GM11168 (cell line): ENCODE results near the gene ARL6.
"Not testable (repeated sequence)": the region's sequence is repeated elsewhere in the genome, so short reads cannot be mapped to it uniquely, and the experiment has no call there.

Source experiments
- in situ Hi-C: fragments of 300-500 bp; cut with MboI; formaldehyde crosslinking; loops from one replicate; pipeline ENCODE4 v1.12.0; 2022; ENCODE audit warnings: low sequenced_read_pairs; ENCODE audit not compliant: unreplicated experiment

The ARL6 gene

GRCh38 chr3:97820780-97821179 is 56.2 kb downstream of the ARL6 start:
- in situ Hi-C loops, result no loop called here

GRCh38 chr3:97821287-97821773 is 56.8 kb downstream of the ARL6 start:
- in situ Hi-C loops, result no loop called here

GRCh38 chr3:97821774-97822358 is 57.3 kb downstream of the ARL6 start, which contains the start of gene CRYBG3:
CRYBG3 (plus strand) TSS chr3:97822011; CDS start chr3:97822207, 196 bp downstream.
- in situ Hi-C loops, result no loop called here

GRCh38 chr3:97822359-97822775 is 57.8 kb downstream of the ARL6 start:
- in situ Hi-C loops, result no loop called here

- in situ Hi-C loops, result no loop called here
Observed at GRCh38 chr3:97823046-97824004, 58.8 kb downstream of the ARL6 start.

GRCh38 chr3:97825101-97825500 is 60.5 kb downstream of the ARL6 start:
- in situ Hi-C loops, result no loop called here

- in situ Hi-C loops, result no loop called here
Observed at GRCh38 chr3:97827741-97828471, 63.3 kb downstream of the ARL6 start.

GRCh38 chr3:97829198-97829597 is 64.6 kb downstream of the ARL6 start:
- in situ Hi-C loops, result no loop called here

GRCh38 chr3:97830638-97831037 is 66.1 kb downstream of the ARL6 start:
- in situ Hi-C loops, result no loop called here

- in situ Hi-C loops, result no loop called here
Observed at GRCh38 chr3:97831140-97831539, 66.6 kb downstream of the ARL6 start.

- in situ Hi-C loops, result not testable (repeated sequence)
Observed at GRCh38 chr3:97833184-97833583, 68.6 kb downstream of the ARL6 start.

GRCh38 chr3:97835761-97836160 is 71.2 kb downstream of the ARL6 start:
- in situ Hi-C loops, result no loop called here

- in situ Hi-C loops, result no loop called here
Observed at GRCh38 chr3:97838393-97838792, 73.8 kb downstream of the ARL6 start.

- in situ Hi-C loops, result no loop called here
Observed at GRCh38 chr3:97839944-97840343, 75.4 kb downstream of the ARL6 start.

- in situ Hi-C loops, result no loop called here
Observed at GRCh38 chr3:97841304-97841703, 76.7 kb downstream of the ARL6 start.

GRCh38 chr3:97841956-97842355 is 77.4 kb downstream of the ARL6 start:
- in situ Hi-C loops, result no loop called here

- in situ Hi-C loops, result no loop called here
Observed at GRCh38 chr3:97848779-97849178, 84.2 kb downstream of the ARL6 start.
